IMR-90 (cell line): ENCODE measurements around the gene IGDCC3. TPM values are rescaled to one million over a fixed set of nuclear protein-coding genes. Genes with fewer than 3 reads are reported as not detected.

ENCODE experiments used
- ATAC-seq: fragments of 200-7000 bp; cut with Tn5 transposase; 2 replicates; pipeline ENCODE4 v1.9.1; 2020; ENCODE audit warnings: low read depth, mild to moderate bottlenecking, moderate library complexity
- BruUV-seq: library from RNA; stranded (reverse); fragments of 400-500 nt; replicated peaks from 2 replicates; lab custom pipeline; 2021; lab: Mats Ljungman, UMichigan
- CTCF ChIA-PET: fragments of 300-600 bp; formaldehyde crosslinking; extraction: SDS; loops from one replicate; lab custom pipeline; 2021; ENCODE audit warnings: antibody characterized with exemption; lab: Yijun Ruan, JAX
- POLR2A ChIA-PET: fragments of 300-600 bp; sonication (Branson Sonifier 250); formaldehyde crosslinking; loops from one replicate; lab custom pipeline; 2022; ENCODE audit warnings: antibody characterized with exemption; ENCODE audit not compliant: unreplicated experiment; lab: Charles Lee
- DNase-seq: peaks from one replicate; pipeline ENCODE4 v3.0.0; 2013
- H2AFZ ChIP-seq: replicated peaks from 2 replicates; pipeline ENCODE3; 2013; ENCODE audit warnings: low read length, mild to moderate bottlenecking; ENCODE audit not compliant: poor library complexity
- H2AK5ac ChIP-seq: 2 replicates; pipeline ENCODE4 v1.6.1; 2013; ENCODE audit warnings: low read depth, low read length, inconsistent platforms
- H2AK9ac ChIP-seq: replicated peaks from 2 replicates; pipeline ENCODE3; 2013; ENCODE audit warnings: mild to moderate bottlenecking, low read depth, low read length, moderate library complexity; ENCODE audit not compliant: poor library complexity
- H2BK120ac ChIP-seq: 2 replicates; pipeline ENCODE4 v1.6.1; 2013; ENCODE audit warnings: low read depth, low read length, inconsistent platforms
- H2BK15ac ChIP-seq: 3 replicates; pipeline ENCODE4 v1.6.1; 2013; ENCODE audit warnings: low read depth, low read length, inconsistent platforms
- H2BK20ac ChIP-seq: 2 replicates; pipeline ENCODE4 v1.6.1; 2013; ENCODE audit warnings: low read depth, mild to moderate bottlenecking, inconsistent platforms, low read length, moderate library complexity
- H2BK5ac ChIP-seq: 2 replicates; pipeline ENCODE4 v1.6.1; 2013; ENCODE audit warnings: mild to moderate bottlenecking, low read depth, low read length, inconsistent platforms; ENCODE audit not compliant: poor library complexity, severe bottlenecking
- H3K14ac ChIP-seq: replicated peaks from 2 replicates; pipeline ENCODE4 v1.6.1; 2013; ENCODE audit warnings: low read depth, low read length, inconsistent platforms
- H3K18ac ChIP-seq: 2 replicates; pipeline ENCODE4 v1.6.1; 2013; ENCODE audit warnings: low read depth, low read length, control low read depth
- H3K23ac ChIP-seq: 2 replicates; pipeline ENCODE4 v1.6.1; 2013; ENCODE audit warnings: low read depth, low read length, inconsistent platforms
- H3K27ac ChIP-seq: 2 replicates; pipeline ENCODE4 v1.5.1; 2013; ENCODE audit warnings: mild to moderate bottlenecking, control low read depth, low read length; ENCODE audit not compliant: insufficient read depth
- H3K27me3 ChIP-seq: 2 replicates; pipeline ENCODE4 v1.6.1; 2013; ENCODE audit warnings: low read length; ENCODE audit not compliant: control insufficient read depth, insufficient read depth
- H3K36me3 ChIP-seq: 2 replicates; pipeline ENCODE4 v1.6.1; 2013; ENCODE audit warnings: low read length, mixed read lengths; ENCODE audit not compliant: control insufficient read depth, insufficient read depth
- H3K4ac ChIP-seq: 2 replicates; pipeline ENCODE4 v1.6.1; 2013; ENCODE audit warnings: low read depth, low read length, inconsistent platforms
- H3K4me1 ChIP-seq: 2 replicates; pipeline ENCODE4 v1.6.1; 2013; ENCODE audit warnings: low read length, mixed read lengths; ENCODE audit not compliant: control insufficient read depth, insufficient read depth
- H3K4me2 ChIP-seq: 2 replicates; pipeline ENCODE4 v1.6.1; 2013; ENCODE audit warnings: low read depth, mild to moderate bottlenecking, control low read depth, low read length, moderate library complexity
- H3K4me3 ChIP-seq: 2 replicates; pipeline ENCODE4 v1.5.1; 2013; ENCODE audit warnings: low read depth, mild to moderate bottlenecking, control low read depth, low read length, moderate library complexity; ENCODE audit not compliant: insufficient read depth
- H3K56ac ChIP-seq: 2 replicates; pipeline ENCODE4 v1.6.1; 2013; ENCODE audit warnings: low read length, inconsistent platforms; ENCODE audit not compliant: insufficient read depth; ENCODE audit errors: extremely low read depth
- H3K79me1 ChIP-seq, 2 experiments: 2 replicates each; pipeline ENCODE4 v1.6.1; 2013; ENCODE audit warnings: low read length in 2 of 2, inconsistent platforms in 1 of 2, low read depth in 1 of 2
- H3K9ac ChIP-seq: 2 replicates; pipeline ENCODE4 v1.6.1; 2013; ENCODE audit warnings: low read depth, low read length, control low read depth
- H3K9me1 ChIP-seq: 2 replicates; pipeline ENCODE4 v1.6.1; 2013; ENCODE audit warnings: low read length, inconsistent platforms; ENCODE audit not compliant: insufficient read depth
- H3K9me3 ChIP-seq: 2 replicates; pipeline ENCODE4 v1.6.1; 2013; ENCODE audit warnings: low read length; ENCODE audit not compliant: control insufficient read depth, insufficient read depth
- H4K20me1 ChIP-seq: 2 replicates; pipeline ENCODE4 v1.6.1; 2013; ENCODE audit warnings: low read length, inconsistent platforms; ENCODE audit not compliant: insufficient read depth
- H4K5ac ChIP-seq: 2 replicates; pipeline ENCODE4 v1.6.1; 2013; ENCODE audit warnings: mild to moderate bottlenecking, low read depth, low read length, control low read depth
- H4K8ac ChIP-seq, 2 experiments: 2 replicates each; pipeline ENCODE4 v1.6.1; 2013; ENCODE audit warnings: low read depth in 2 of 2, low read length in 2 of 2, control low read depth in 1 of 2, inconsistent platforms in 1 of 2
- H4K91ac ChIP-seq: 2 replicates; pipeline ENCODE4 v1.6.1; 2013; ENCODE audit warnings: low read depth, low read length, inconsistent platforms; ENCODE audit not compliant: insufficient read depth
- SMC3 ChIP-seq: fragments of 150-350 bp; IDR thresholded peaks from 2 replicates; pipeline ENCODE4 v1.6.1; 2016; ENCODE audit warnings: low read depth, mild to moderate bottlenecking, antibody characterized with exemption, low read length, moderate library complexity
- whole genome bisulfite sequencing, 2 experiments: methylation state at CpG; one replicate each; pipeline versions ENCODE4 v1.1.5 to v1.1.7; 2013; ENCODE audit warnings: missing lambda C conversion rate in 2 of 2; ENCODE audit not compliant: insufficient read length in 1 of 2; ENCODE audit errors: extremely low coverage in 2 of 2; 5-methylcytosine and 5-hydroxymethylcytosine counted together
- dilution Hi-C: fragments of 300-500 bp; cut with HindIII; formaldehyde crosslinking; loops from one replicate; pipeline ENCODE4 v1.14.3; 2018; ENCODE audit warnings: low sequenced_read_pairs; ENCODE audit not compliant: unreplicated experiment
- in situ Hi-C: fragments of 300-500 bp; cut with MboI; formaldehyde crosslinking; loops from 3 replicates; pipeline ENCODE4 v1.14.3; 2019; ENCODE audit warnings: low sequenced_read_pairs, inconsistent platforms, mixed read lengths
- intact Hi-C: fragments of 100-400 bp; cut with micrococcal nuclease; formaldehyde crosslinking; loops from 2 replicates; pipeline ENCODE4 v1.10.0; 2022
- polyA plus RNA-seq, 3 experiments: library from polyadenylated mRNA; depleted of rRNA; stranded (reverse); fragments of >200 nt; gene quantifications; 2 replicates each; pipeline ENCODE4 v1.2.3, GENCODE V29; 2012; ENCODE audit warnings: low replicate concordance in 1 of 3
- total RNA-seq: library from RNA; depleted of rRNA; stranded (reverse); fragments of >200 nt; gene quantifications from 2 replicates; pipeline ENCODE4 v1.2.3, GENCODE V29; 2012
- TF ChIP-seq, protein P1 (sequence below): fragments of 150-350 bp; IDR thresholded peaks from 2 replicates; pipeline ENCODE4 v1.6.1; 2017; ENCODE audit warnings: mild to moderate bottlenecking, antibody characterized with exemption, low read length, low read depth
- TF ChIP-seq, protein P2 (sequence below): conservative IDR thresholded peaks from 2 replicates; pipeline ENCODE4 v1.5.1; 2012; ENCODE audit warnings: mild to moderate bottlenecking, low read depth, low read length, improper control_type of control experiment

Gene IGDCC3
- total and polyA plus RNA-seq, 2 of the 4 experiments (the other 2 are of a cell fraction): 0.18 to 0.19 TPM

DNA sequence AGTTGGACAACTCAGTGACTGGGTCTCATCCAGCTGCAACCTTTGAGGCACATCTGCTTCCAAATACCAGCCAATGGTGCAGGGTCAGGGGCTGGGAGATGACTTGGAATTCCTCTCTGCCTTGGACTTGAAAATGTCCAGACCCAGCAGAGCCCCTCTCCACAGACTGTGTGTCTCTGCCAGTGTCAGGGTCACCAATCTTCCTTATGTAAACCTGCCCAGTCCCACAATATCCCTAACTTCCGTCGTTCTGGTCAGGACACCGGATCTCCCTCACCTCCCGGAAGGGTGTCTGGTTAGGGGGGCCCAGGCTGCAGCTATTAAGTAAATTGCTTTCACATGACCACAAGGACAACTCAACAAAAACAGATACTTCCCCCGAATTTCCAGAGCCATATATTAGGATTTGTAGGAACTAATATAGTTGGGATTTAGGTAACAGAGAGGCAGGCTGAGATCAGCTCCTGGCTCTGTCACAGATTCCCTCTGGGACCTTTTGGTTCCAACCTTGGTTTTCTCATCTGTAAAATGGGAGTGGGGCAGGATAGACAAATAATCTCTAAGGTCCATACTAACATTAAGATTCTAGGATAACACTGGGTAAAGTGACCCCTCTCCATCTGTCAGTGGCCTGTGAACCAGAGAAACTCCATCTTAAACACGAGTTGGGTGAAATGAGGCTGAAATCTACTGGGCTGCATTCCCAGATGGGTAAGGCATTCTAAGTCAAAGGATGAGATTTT is 30.8 kb downstream of the IGDCC3 start:
- TF ChIP-seq, protein P1, sequence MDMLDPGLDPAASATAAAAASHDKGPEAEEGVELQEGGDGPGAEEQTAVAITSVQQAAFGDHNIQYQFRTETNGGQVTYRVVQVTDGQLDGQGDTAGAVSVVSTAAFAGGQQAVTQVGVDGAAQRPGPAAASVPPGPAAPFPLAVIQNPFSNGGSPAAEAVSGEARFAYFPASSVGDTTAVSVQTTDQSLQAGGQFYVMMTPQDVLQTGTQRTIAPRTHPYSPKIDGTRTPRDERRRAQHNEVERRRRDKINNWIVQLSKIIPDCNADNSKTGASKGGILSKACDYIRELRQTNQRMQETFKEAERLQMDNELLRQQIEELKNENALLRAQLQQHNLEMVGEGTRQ: no peak
- TF ChIP-seq, protein P2, sequence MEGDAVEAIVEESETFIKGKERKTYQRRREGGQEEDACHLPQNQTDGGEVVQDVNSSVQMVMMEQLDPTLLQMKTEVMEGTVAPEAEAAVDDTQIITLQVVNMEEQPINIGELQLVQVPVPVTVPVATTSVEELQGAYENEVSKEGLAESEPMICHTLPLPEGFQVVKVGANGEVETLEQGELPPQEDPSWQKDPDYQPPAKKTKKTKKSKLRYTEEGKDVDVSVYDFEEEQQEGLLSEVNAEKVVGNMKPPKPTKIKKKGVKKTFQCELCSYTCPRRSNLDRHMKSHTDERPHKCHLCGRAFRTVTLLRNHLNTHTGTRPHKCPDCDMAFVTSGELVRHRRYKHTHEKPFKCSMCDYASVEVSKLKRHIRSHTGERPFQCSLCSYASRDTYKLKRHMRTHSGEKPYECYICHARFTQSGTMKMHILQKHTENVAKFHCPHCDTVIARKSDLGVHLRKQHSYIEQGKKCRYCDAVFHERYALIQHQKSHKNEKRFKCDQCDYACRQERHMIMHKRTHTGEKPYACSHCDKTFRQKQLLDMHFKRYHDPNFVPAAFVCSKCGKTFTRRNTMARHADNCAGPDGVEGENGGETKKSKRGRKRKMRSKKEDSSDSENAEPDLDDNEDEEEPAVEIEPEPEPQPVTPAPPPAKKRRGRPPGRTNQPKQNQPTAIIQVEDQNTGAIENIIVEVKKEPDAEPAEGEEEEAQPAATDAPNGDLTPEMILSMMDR: no peak
- TF ChIP-seq SMC3: no peak
- no peaks in the 10 kb centered on the region for H3K79me1 ChIP-seq
- H4K8ac ChIP-seq: no peak overlapping the region
- no peak overlapping the region for H2AFZ ChIP-seq
- no peak overlapping the region for H4K5ac ChIP-seq
- POLR2A ChIA-PET: no interaction called here
- no peak overlapping the region for H3K27ac ChIP-seq
- H2AK5ac ChIP-seq: no peak overlapping the region
- dilution Hi-C loops: no loop called here
- no peak overlapping the region for H3K9ac ChIP-seq
- no peaks in the 10 kb centered on the region for H3K9me3 ChIP-seq
- H2BK20ac ChIP-seq: no peak overlapping the region
- H3K4me3 ChIP-seq: no peak overlapping the region
- no peaks in the 10 kb centered on the region for H3K4me1 ChIP-seq
- peaks cover 52% of the 10 kb centered on the region for H3K27me3 ChIP-seq
- H4K20me1 ChIP-seq: no peaks in the 10 kb centered on the region
- H4K91ac ChIP-seq: no peak overlapping the region
- no peaks in the 10 kb centered on the region for H3K36me3 ChIP-seq
- no TSS peak for BruUV-seq
- no CpG with 5 or more reads among the region's 6 CpGs for WGBS, 2 experiments
- ATAC-seq: no peak
- no peak overlapping the region for H3K23ac ChIP-seq
- intact Hi-C loops: no loop called here
- no peak overlapping the region for H3K4ac ChIP-seq
- DNase-seq: no peak
- no peak overlapping the region for H3K18ac ChIP-seq
- H2BK120ac ChIP-seq: no peak overlapping the region
- H2BK5ac ChIP-seq: no peak overlapping the region
- H3K14ac ChIP-seq: no peak overlapping the region
- no peak overlapping the region for H3K4me2 ChIP-seq
- H3K9me1 ChIP-seq: no peaks in the 10 kb centered on the region; the same call in 1 of the 2 replicates
- no peak overlapping the region for H2BK15ac ChIP-seq
- CTCF ChIA-PET: no interaction called here
- in situ Hi-C loops: no loop called here
- no peak overlapping the region for H3K56ac ChIP-seq
- no peak overlapping the region for H2AK9ac ChIP-seq
